ENCODE results near the gene AGL. TPM values are rescaled to one million over a fixed set of nuclear protein-coding genes. Genes with fewer than 3 reads are reported as not detected.
"Not testable (repeated sequence)": the region's sequence is repeated elsewhere in the genome, so short reads cannot be mapped to it uniquely, and the experiment has no call there.

Gene AGL
- total RNA-seq, 2 experiments from 2014 or later, result 15.6 to 16.8 TPM

- Mint-ChIP-seq H3K27ac (no peak overlapping the region), H3K4me3 (no peak overlapping the region), H3K4me1 (ENCODE audit: low read depth) (no peaks in the 10 kb centered on the region), H3K27me3 (ENCODE audit: low read depth) (no peaks in the 10 kb centered on the region), H3K9me3 (no peaks in the 10 kb centered on the region), H3K36me3 (ENCODE audit: low read depth) (peaks cover 16% of the 10 kb centered on the region)
- no peak for DNase-seq
- CTCF ChIA-PET, result interaction anchor here (0.9 kb wide), 1 partner anchor 18 kb away, joined by 3 read pairs; no protein-coding TSS in a partner anchor
- intact Hi-C loops (cut with micrococcal nuclease), result no loop called here
These were observed 41.8 kb downstream of the AGL start for GRCh38 chr1:99891997-99892396.

GRCh38 chr1:99903278-99903677 is 53.1 kb downstream of the AGL start:
- H3K4me3 Mint-ChIP-seq; H3K27ac Mint-ChIP-seq; H3K27me3 Mint-ChIP-seq (ENCODE audit: low read depth); H3K4me1 Mint-ChIP-seq (ENCODE audit: low read depth); DNase-seq; intact Hi-C loops (cut with micrococcal nuclease); CTCF ChIA-PET: not testable (repeated sequence)
- peaks cover 35% of the 10 kb centered on the region for H3K36me3 Mint-ChIP-seq (ENCODE audit: low read depth)
- H3K9me3 Mint-ChIP-seq, result peaks cover 14% of the 10 kb centered on the region

DNA sequence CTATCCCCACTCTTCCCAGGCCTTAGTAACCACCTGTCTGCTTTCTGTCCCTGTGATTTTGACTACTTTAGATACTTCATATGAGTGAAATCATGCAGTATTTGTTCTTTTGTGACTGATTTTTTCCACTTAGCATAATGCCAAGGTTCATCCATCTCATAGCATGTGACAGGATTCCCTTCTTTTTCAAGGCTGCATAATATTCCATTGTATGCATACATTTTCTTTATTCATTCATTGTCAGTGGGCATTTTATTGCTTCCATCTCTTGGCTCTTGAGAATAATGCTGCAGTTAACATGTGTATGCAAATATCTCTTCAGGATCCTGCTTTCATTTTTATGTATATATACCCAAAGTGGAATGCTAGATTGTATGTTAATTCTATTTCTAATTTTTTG is 56.4 kb downstream of the AGL start:
- Mint-ChIP-seq H3K4me1 (ENCODE audit: low read depth) (no peaks in the 10 kb centered on the region), H3K27me3 (ENCODE audit: low read depth) (no peaks in the 10 kb centered on the region), H3K4me3 (no peak overlapping the region), H3K27ac (no peak overlapping the region), H3K9me3 (peaks cover 14% of the 10 kb centered on the region), H3K36me3 (ENCODE audit: low read depth) (peaks cover 35% of the 10 kb centered on the region)
- intact Hi-C loops (cut with micrococcal nuclease), result no loop called here
- DNase-seq, result no peak
- CTCF ChIA-PET, result no interaction called here

DNA sequence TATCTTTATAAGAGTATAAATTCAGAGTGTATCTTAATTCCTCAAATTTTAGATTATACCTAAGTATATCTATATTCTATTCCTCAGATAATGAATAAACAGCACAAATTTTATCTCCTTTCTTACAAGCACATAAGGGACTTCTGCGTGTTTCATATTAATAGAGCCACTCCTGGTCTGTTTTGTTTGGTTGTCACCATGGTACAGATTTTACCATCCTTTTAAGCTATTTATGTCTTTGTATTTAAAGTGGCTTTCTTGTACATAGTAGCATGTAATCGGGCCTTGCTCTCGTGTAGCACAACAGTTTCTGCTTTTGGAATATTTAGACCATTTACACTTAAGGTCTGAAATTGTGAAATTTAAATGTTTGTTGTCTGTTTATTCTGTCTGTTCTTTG is 67.1 kb downstream of the AGL start:
- CTCF ChIA-PET, result no interaction called here
- intact Hi-C loops (cut with micrococcal nuclease), result no loop called here
- no peak overlapping the region for H3K27ac Mint-ChIP-seq
- H3K4me1 Mint-ChIP-seq (ENCODE audit: low read depth), result no peaks in the 10 kb centered on the region
- H3K9me3 Mint-ChIP-seq, result no peaks in the 10 kb centered on the region
- H3K4me3 Mint-ChIP-seq, result no peak overlapping the region
- no peaks in the 10 kb centered on the region for H3K27me3 Mint-ChIP-seq (ENCODE audit: low read depth)
- peaks cover 9% of the 10 kb centered on the region for H3K36me3 Mint-ChIP-seq (ENCODE audit: low read depth)
- DNase-seq, result no peak

- H3K36me3 Mint-ChIP-seq (ENCODE audit: low read depth), result peaks cover 9% of the 10 kb centered on the region
- H3K9me3 Mint-ChIP-seq, result no peaks in the 10 kb centered on the region
- H3K27me3 Mint-ChIP-seq (ENCODE audit: low read depth), result no peaks in the 10 kb centered on the region
- no peak overlapping the region for H3K4me3 Mint-ChIP-seq
- CTCF ChIA-PET, result no interaction called here
- intact Hi-C loops (cut with micrococcal nuclease), result no loop called here
- no peak overlapping the region for H3K27ac Mint-ChIP-seq
- DNase-seq, result no peak
- no peaks in the 10 kb centered on the region for H3K4me1 Mint-ChIP-seq (ENCODE audit: low read depth)
These were observed 69.1 kb downstream of the AGL start for GRCh38 chr1:99919220-99919619.

DNA sequence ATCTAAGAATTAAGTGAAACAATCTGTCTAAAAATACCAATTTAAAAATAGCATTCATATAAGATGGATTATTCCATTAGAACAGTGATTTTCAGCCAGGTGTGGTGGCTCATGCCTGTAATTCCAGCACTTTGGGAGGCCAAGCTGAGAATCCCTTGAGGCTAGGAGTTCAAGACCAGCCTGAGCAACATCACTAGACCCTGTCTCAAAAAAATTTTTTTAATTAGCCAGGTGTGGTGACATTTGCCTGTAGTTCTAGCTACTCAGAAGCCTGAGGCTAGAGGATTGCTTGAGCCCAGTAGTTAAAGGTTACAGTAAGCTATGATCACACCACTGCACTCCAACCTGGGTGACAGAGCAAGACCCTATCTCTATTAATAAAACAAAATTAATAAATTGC is 84.6 kb downstream of the AGL start:
- H3K36me3 Mint-ChIP-seq (ENCODE audit: low read depth), result no peaks in the 10 kb centered on the region
- H3K27ac Mint-ChIP-seq, result no peak overlapping the region
- H3K4me3 Mint-ChIP-seq, result no peak overlapping the region
- H3K27me3 Mint-ChIP-seq (ENCODE audit: low read depth), result peaks cover 2% of the 10 kb centered on the region
- intact Hi-C loops (cut with micrococcal nuclease), result no loop called here
- H3K4me1 Mint-ChIP-seq (ENCODE audit: low read depth), result no peaks in the 10 kb centered on the region
- DNase-seq, result no peak
- CTCF ChIA-PET, result interaction anchor here (0.7 kb wide), 1 partner anchor 178 kb away, joined by 3 read pairs; no protein-coding TSS in a partner anchor
- peaks cover 3% of the 10 kb centered on the region for H3K9me3 Mint-ChIP-seq

DNA sequence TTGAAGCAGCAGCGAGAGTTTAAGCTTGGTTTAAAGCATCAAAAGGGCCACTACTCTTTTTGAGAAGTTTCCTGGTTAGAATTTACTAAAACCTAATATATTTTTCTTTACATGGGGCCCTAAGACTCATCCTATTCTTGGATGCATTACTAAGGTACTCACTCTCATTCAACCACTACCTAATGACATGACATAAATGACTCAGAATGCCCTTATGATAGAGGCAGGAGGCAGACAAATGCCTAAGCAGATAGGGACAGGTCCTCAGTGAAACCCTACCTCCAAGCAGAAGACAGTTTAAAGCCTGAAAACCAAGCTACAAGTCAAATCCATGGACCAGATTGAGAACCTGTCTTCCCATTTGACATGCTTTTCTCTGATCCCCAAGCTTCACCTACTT is 85.4 kb downstream of the AGL start:
- intact Hi-C loops (cut with micrococcal nuclease), result no loop called here
- no peak overlapping the region for H3K4me3 Mint-ChIP-seq
- no peak for DNase-seq
- CTCF ChIA-PET, result no interaction called here
- H3K27ac Mint-ChIP-seq, result no peak overlapping the region
- H3K9me3 Mint-ChIP-seq, result peaks cover 3% of the 10 kb centered on the region
- H3K4me1 Mint-ChIP-seq (ENCODE audit: low read depth), result no peaks in the 10 kb centered on the region
- no peaks in the 10 kb centered on the region for H3K36me3 Mint-ChIP-seq (ENCODE audit: low read depth)
- peaks cover 2% of the 10 kb centered on the region for H3K27me3 Mint-ChIP-seq (ENCODE audit: low read depth)

DNA sequence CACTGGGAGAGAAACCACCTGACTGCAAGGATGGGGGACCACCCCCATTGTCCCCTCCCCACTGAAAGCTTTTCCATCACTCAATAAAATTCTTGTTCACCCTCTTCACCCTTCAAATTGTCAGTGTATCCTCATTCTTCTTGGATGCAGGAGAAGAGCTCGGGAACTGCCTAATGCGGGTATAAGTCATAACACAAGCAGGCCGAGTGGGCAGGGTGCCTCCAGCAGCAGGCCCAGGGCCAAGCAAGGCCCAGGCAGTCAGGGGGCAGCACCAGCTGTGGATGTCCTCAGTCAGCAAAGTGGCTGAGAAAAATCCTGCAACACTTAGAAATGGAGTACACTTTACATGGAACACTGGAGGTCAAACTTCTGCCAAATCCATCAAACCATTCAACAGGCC is 85.9 kb downstream of the AGL start:
- H3K27ac Mint-ChIP-seq, result no peak overlapping the region
- CTCF ChIA-PET, result interaction anchor here (0.9 kb wide), 1 partner anchor 162 kb away, joined by 3 read pairs; no protein-coding TSS in a partner anchor
- H3K36me3 Mint-ChIP-seq (ENCODE audit: low read depth), result no peaks in the 10 kb centered on the region
- no peak overlapping the region for H3K4me3 Mint-ChIP-seq
- peaks cover 3% of the 10 kb centered on the region for H3K9me3 Mint-ChIP-seq
- H3K4me1 Mint-ChIP-seq (ENCODE audit: low read depth), result no peaks in the 10 kb centered on the region
- H3K27me3 Mint-ChIP-seq (ENCODE audit: low read depth), result peaks cover 2% of the 10 kb centered on the region
- intact Hi-C loops (cut with micrococcal nuclease), result no loop called here
- DNase-seq, result no peak

DNA sequence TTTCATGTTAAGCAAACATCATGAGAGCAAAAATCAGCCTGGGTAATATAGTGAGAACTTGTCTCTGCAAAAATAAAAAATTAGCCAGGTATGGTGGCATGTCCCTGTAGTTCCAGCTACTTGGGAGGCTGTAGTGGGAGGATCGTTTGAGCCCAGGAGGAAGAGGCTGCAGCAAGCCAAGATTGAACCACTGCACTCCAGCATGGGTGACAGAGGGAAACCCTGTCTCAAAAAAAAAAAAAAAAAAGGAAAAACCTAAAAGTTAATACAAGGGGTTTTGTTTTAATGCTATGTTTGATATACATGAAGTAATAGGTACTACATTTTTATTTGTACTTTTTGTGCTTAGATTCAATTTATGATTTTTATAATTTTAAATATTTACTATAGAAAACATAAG is 92.6 kb downstream of the AGL start:
- Mint-ChIP-seq H3K36me3 (ENCODE audit: low read depth) (no peaks in the 10 kb centered on the region), H3K4me3 (no peak overlapping the region), H3K27ac (no peak overlapping the region), H3K9me3 (no peaks in the 10 kb centered on the region), H3K27me3 (ENCODE audit: low read depth) (no peaks in the 10 kb centered on the region), H3K4me1 (ENCODE audit: low read depth) (no peaks in the 10 kb centered on the region)
- CTCF ChIA-PET, result no interaction called here
- DNase-seq, result no peak
- intact Hi-C loops (cut with micrococcal nuclease), result no loop called here

GRCh38 chr1:99943223-99943794 is 93.1 kb downstream of the AGL start:
- Mint-ChIP-seq H3K4me3 (no peak overlapping the region), H3K36me3 (ENCODE audit: low read depth) (no peaks in the 10 kb centered on the region), H3K4me1 (ENCODE audit: low read depth) (no peaks in the 10 kb centered on the region), H3K27ac (no peak overlapping the region), H3K9me3 (no peaks in the 10 kb centered on the region), H3K27me3 (ENCODE audit: low read depth) (no peaks in the 10 kb centered on the region)
- CTCF ChIA-PET, result interaction anchor here (0.6 kb wide), 1 partner anchor 346 kb away, joined by 3 read pairs; no protein-coding TSS in a partner anchor
- DNase-seq, result no peak
- intact Hi-C loops (cut with micrococcal nuclease), result no loop called here

DNA sequence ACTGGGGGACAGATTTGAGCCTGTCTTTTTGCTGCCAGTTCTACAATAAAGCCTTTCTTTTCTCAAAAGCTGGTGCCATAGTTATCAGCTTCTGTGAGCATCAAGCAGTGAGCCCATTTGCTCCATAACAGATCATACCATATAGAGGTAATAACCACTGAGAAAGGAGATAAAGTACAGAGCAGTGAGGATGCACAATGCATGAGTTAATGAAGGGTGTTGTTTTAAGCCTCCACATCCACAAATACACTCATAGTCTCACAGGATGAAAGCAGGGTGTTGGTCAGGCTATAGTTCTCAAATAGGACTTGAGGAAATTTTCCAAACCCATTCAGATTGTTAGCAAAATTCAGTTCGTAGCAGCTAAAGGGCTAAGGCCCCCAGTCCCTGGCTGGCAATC is 94.0 kb downstream of the AGL start:
- no peak overlapping the region for H3K27ac Mint-ChIP-seq
- CTCF ChIA-PET, result no interaction called here
- no peak for DNase-seq
- H3K36me3 Mint-ChIP-seq (ENCODE audit: low read depth), result no peaks in the 10 kb centered on the region
- no peaks in the 10 kb centered on the region for H3K9me3 Mint-ChIP-seq
- no peaks in the 10 kb centered on the region for H3K27me3 Mint-ChIP-seq (ENCODE audit: low read depth)
- no peak overlapping the region for H3K4me3 Mint-ChIP-seq
- intact Hi-C loops (cut with micrococcal nuclease), result no loop called here
- no peaks in the 10 kb centered on the region for H3K4me1 Mint-ChIP-seq (ENCODE audit: low read depth)

DNA sequence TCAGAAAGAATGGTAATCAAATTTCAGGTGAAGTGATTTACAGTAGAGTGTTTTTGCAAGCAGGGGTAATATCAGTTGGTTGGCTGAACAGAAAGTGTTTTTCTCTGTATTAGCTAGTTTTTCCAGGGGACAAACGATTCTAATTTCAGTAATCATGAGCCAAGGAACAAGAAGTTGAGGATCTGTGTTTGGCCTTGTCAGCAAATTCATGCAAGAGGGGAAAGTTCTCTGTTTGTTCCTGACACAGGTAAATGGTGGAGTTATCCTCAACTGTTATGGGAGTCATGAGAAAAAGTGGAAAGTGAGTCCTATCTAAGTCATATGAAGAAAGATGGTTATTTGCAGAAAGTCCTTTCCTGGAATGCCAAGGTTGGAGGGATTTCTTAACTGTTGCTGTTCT is 95.0 kb downstream of the AGL start:
- intact Hi-C loops (cut with micrococcal nuclease), result no loop called here
- Mint-ChIP-seq H3K9me3 (no peaks in the 10 kb centered on the region), H3K27me3 (ENCODE audit: low read depth) (no peaks in the 10 kb centered on the region), H3K27ac (no peak overlapping the region), H3K4me1 (ENCODE audit: low read depth) (no peaks in the 10 kb centered on the region), H3K36me3 (ENCODE audit: low read depth) (no peaks in the 10 kb centered on the region), H3K4me3 (no peak overlapping the region)
- CTCF ChIA-PET, result no interaction called here
- no peak for DNase-seq

GRCh38 chr1:99950486-99950885 is 100.3 kb downstream of the AGL start:
- intact Hi-C loops (cut with micrococcal nuclease), result no loop called here
- no peaks in the 10 kb centered on the region for H3K27me3 Mint-ChIP-seq (ENCODE audit: low read depth)
- no peaks in the 10 kb centered on the region for H3K4me1 Mint-ChIP-seq (ENCODE audit: low read depth)
- CTCF ChIA-PET, result interaction anchor here (0.6 kb wide), 1 partner anchor 124 kb away, joined by 3 read pairs; no protein-coding TSS in a partner anchor
- no peak overlapping the region for H3K4me3 Mint-ChIP-seq
- no peaks in the 10 kb centered on the region for H3K36me3 Mint-ChIP-seq (ENCODE audit: low read depth)
- DNase-seq, result no peak
- no peak overlapping the region for H3K27ac Mint-ChIP-seq
- no peaks in the 10 kb centered on the region for H3K9me3 Mint-ChIP-seq
